ENCODE data around the gene DRICH1.
A peak's percentile ranks its signal among the peaks of the same experiment; 100 is the strongest.

Gene DRICH1

GRCh38 chr22:23581260-23581650 is 50.9 kb downstream of the DRICH1 start:
- H2AFZ ChIP-seq (ENCODE audit: insufficient read depth, low read length, poor library complexity), result no peak overlapping the region
- no CpG with 5 or more reads among the region's 8 CpGs for WGBS (ENCODE audit: extremely low coverage, insufficient coverage, insufficient read length)
- no peak overlapping the region for H3K4ac ChIP-seq (ENCODE audit: low read depth, low read length)
- H3K23ac ChIP-seq (ENCODE audit: low read length), result no peak overlapping the region
- H3K79me1 ChIP-seq (ENCODE audit: low read length), result no peaks in the 10 kb centered on the region
- H3K27ac ChIP-seq (ENCODE audit: low read depth, low read length), result no peak overlapping the region
- H3K9me3 ChIP-seq (ENCODE audit: insufficient read depth, low read depth, low read length), result no peaks in the 10 kb centered on the region
- no peak overlapping the region for H2AK5ac ChIP-seq (ENCODE audit: low read length)
- no peak overlapping the region for H4K91ac ChIP-seq (ENCODE audit: low read depth, low read length)
- H2BK5ac ChIP-seq (ENCODE audit: low read depth, low read length, poor library complexity), result no peak overlapping the region
- peaks cover 0 to 5% of the 10 kb centered on the region in 2 experiments for H3K4me1 ChIP-seq (ENCODE audit: control insufficient read depth in 1 of 2, insufficient read depth in 2 of 2, low read length in 2 of 2)
- no peak overlapping the region for H3K14ac ChIP-seq (ENCODE audit: low read length)
- H3K79me2 ChIP-seq (ENCODE audit: control insufficient read depth, insufficient read depth, low read length, poor library complexity), result no peaks in the 10 kb centered on the region
- no peak overlapping the region for H3K9ac ChIP-seq (ENCODE audit: low read length)
- no peaks in the 10 kb centered on the region for H3K36me3 ChIP-seq (ENCODE audit: control insufficient read depth in 1 of 2, insufficient read depth in 2 of 2, low read length in 2 of 2)
- no peak overlapping the region for H3K4me2 ChIP-seq (ENCODE audit: low read length)
- no peak for DNase-seq
- no peak overlapping the region for H3K4me3 ChIP-seq (ENCODE audit: low read depth, low read length)
- no peak overlapping the region for H2BK120ac ChIP-seq (ENCODE audit: insufficient read depth, low read length, poor library complexity)
- no peak overlapping the region for H2BK12ac ChIP-seq (ENCODE audit: low read length)
- no peak overlapping the region for H3K18ac ChIP-seq (ENCODE audit: low read length)
- no peaks in the 10 kb centered on the region for H3K27me3 ChIP-seq (ENCODE audit: insufficient read depth, low read length)
- no peak overlapping the region for H4K8ac ChIP-seq (ENCODE audit: low read depth, low read length)
- no peak overlapping the region for H4K12ac ChIP-seq (ENCODE audit: low read depth, low read length)

- no peak overlapping the region for H2BK12ac ChIP-seq (ENCODE audit: low read length)
- no peaks in the 10 kb centered on the region for H3K9me3 ChIP-seq (ENCODE audit: insufficient read depth, low read depth, low read length)
- no peak overlapping the region for H4K12ac ChIP-seq (ENCODE audit: low read depth, low read length)
- H3K14ac ChIP-seq (ENCODE audit: low read length), result no peak overlapping the region
- H2BK5ac ChIP-seq (ENCODE audit: low read depth, low read length, poor library complexity), result no peak overlapping the region
- no peak overlapping the region for H3K4me2 ChIP-seq (ENCODE audit: low read length)
- no peak overlapping the region for H3K9ac ChIP-seq (ENCODE audit: low read length)
- no peaks in the 10 kb centered on the region for H3K79me1 ChIP-seq (ENCODE audit: low read length)
- no peak overlapping the region for H2AFZ ChIP-seq (ENCODE audit: insufficient read depth, low read length, poor library complexity)
- WGBS (ENCODE audit: extremely low coverage, insufficient coverage, insufficient read length), result no CpG with 5 or more reads among the region's 11 CpGs
- no peak overlapping the region for H3K4ac ChIP-seq (ENCODE audit: low read depth, low read length)
- no peaks in the 10 kb centered on the region for H3K79me2 ChIP-seq (ENCODE audit: control insufficient read depth, insufficient read depth, low read length, poor library complexity)
- no peak overlapping the region for H4K8ac ChIP-seq (ENCODE audit: low read depth, low read length)
- no peak overlapping the region for H4K91ac ChIP-seq (ENCODE audit: low read depth, low read length)
- no peaks in the 10 kb centered on the region for H3K27me3 ChIP-seq (ENCODE audit: insufficient read depth, low read length)
- H3K4me1 ChIP-seq (ENCODE audit: control insufficient read depth in 1 of 2, insufficient read depth in 2 of 2, low read length in 2 of 2), result peaks cover 0 to 5% of the 10 kb centered on the region in 2 experiments
- DNase-seq, result peak in 1 of 2 donors; percentile 58
- no peak overlapping the region for H3K27ac ChIP-seq (ENCODE audit: low read depth, low read length)
- H3K36me3 ChIP-seq (ENCODE audit: control insufficient read depth in 1 of 2, insufficient read depth in 2 of 2, low read length in 2 of 2), result no peaks in the 10 kb centered on the region
- H3K23ac ChIP-seq (ENCODE audit: low read length), result no peak overlapping the region
- no peak overlapping the region for H2BK120ac ChIP-seq (ENCODE audit: insufficient read depth, low read length, poor library complexity)
- no peak overlapping the region for H3K18ac ChIP-seq (ENCODE audit: low read length)
- no peak overlapping the region for H3K4me3 ChIP-seq (ENCODE audit: low read depth, low read length)
- no peak overlapping the region for H2AK5ac ChIP-seq (ENCODE audit: low read length)
These were observed 51.4 kb downstream of the DRICH1 start for GRCh38 chr22:23580576-23581259.

- Histone ChIP-seq H3K79me2 (ENCODE audit: control insufficient read depth, insufficient read depth, low read length, poor library complexity) (no peaks in the 10 kb centered on the region), H2AFZ (ENCODE audit: insufficient read depth, low read length, poor library complexity) (no peak within 1 kb of the TSS), H3K18ac (ENCODE audit: low read length) (no peak within 1 kb of the TSS), H3K36me3 (ENCODE audit: control insufficient read depth in 1 of 2, insufficient read depth in 2 of 2, low read length in 2 of 2) (no peaks in the 10 kb centered on the region), H3K4me2 (ENCODE audit: low read length) (no peak within 1 kb of the TSS), H3K27ac (ENCODE audit: low read depth, low read length) (no peak within 1 kb of the TSS), H3K23ac (ENCODE audit: low read length) (no peak within 1 kb of the TSS), H2BK5ac (ENCODE audit: low read depth, low read length, poor library complexity) (no peak within 1 kb of the TSS), H3K4me1 (ENCODE audit: control insufficient read depth in 1 of 2, insufficient read depth in 2 of 2, low read length in 2 of 2) (peaks cover 0 to 5% of the 10 kb centered on the region in 2 experiments), H3K9me3 (ENCODE audit: insufficient read depth, low read depth, low read length) (no peaks in the 10 kb centered on the region), H4K8ac (ENCODE audit: low read depth, low read length) (no peak within 1 kb of the TSS), H2AK5ac (ENCODE audit: low read length) (no peak within 1 kb of the TSS), H4K91ac (ENCODE audit: low read depth, low read length) (no peak within 1 kb of the TSS), H3K14ac (ENCODE audit: low read length) (no peak within 1 kb of the TSS), H2BK120ac (ENCODE audit: insufficient read depth, low read length, poor library complexity) (no peak within 1 kb of the TSS), H2BK12ac (ENCODE audit: low read length) (no peak within 1 kb of the TSS), H3K27me3 (ENCODE audit: insufficient read depth, low read length) (no peaks in the 10 kb centered on the region), H4K12ac (ENCODE audit: low read depth, low read length) (no peak within 1 kb of the TSS), H3K4ac (ENCODE audit: low read depth, low read length) (no peak within 1 kb of the TSS), H3K79me1 (ENCODE audit: low read length) (no peaks in the 10 kb centered on the region), H3K4me3 (ENCODE audit: low read depth, low read length) (no peak within 1 kb of the TSS), H3K9ac (ENCODE audit: low read length) (no peak within 1 kb of the TSS)
- WGBS (ENCODE audit: extremely low coverage, insufficient coverage, insufficient read length), result no CpG with 5 or more reads among the region's 12 CpGs
- no peak for DNase-seq
These were observed 52.1 kb downstream of the DRICH1 start, which contains the start of gene IGLL1 for GRCh38 chr22:23579870-23580575. IGLL1 (minus strand) TSS chr22:23580290; CDS start chr22:23580190, 100 bp downstream.

GRCh38 chr22:23579280-23579679 is 52.8 kb downstream of the DRICH1 start:
- no peaks in the 10 kb centered on the region for H3K9me3 ChIP-seq (ENCODE audit: insufficient read depth, low read depth, low read length)
- no peak overlapping the region for H3K23ac ChIP-seq (ENCODE audit: low read length)
- no peak overlapping the region for H3K14ac ChIP-seq (ENCODE audit: low read length)
- H3K4ac ChIP-seq (ENCODE audit: low read depth, low read length), result no peak overlapping the region
- no peak overlapping the region for H2BK120ac ChIP-seq (ENCODE audit: insufficient read depth, low read length, poor library complexity)
- no peak overlapping the region for H3K18ac ChIP-seq (ENCODE audit: low read length)
- no peak overlapping the region for H2AFZ ChIP-seq (ENCODE audit: insufficient read depth, low read length, poor library complexity)
- H2AK5ac ChIP-seq (ENCODE audit: low read length), result no peak overlapping the region
- H3K79me2 ChIP-seq (ENCODE audit: control insufficient read depth, insufficient read depth, low read length, poor library complexity), result no peaks in the 10 kb centered on the region
- H3K27me3 ChIP-seq (ENCODE audit: insufficient read depth, low read length), result no peaks in the 10 kb centered on the region
- no peak overlapping the region for H2BK12ac ChIP-seq (ENCODE audit: low read length)
- H4K91ac ChIP-seq (ENCODE audit: low read depth, low read length), result no peak overlapping the region
- no CpG with 5 or more reads among the region's 5 CpGs for WGBS (ENCODE audit: extremely low coverage, insufficient coverage, insufficient read length)
- no peak overlapping the region for H3K4me2 ChIP-seq (ENCODE audit: low read length)
- H3K4me1 ChIP-seq (ENCODE audit: control insufficient read depth in 1 of 2, insufficient read depth in 2 of 2, low read length in 2 of 2), result peaks cover 0 to 5% of the 10 kb centered on the region in 2 experiments
- no peaks in the 10 kb centered on the region for H3K36me3 ChIP-seq (ENCODE audit: control insufficient read depth in 1 of 2, insufficient read depth in 2 of 2, low read length in 2 of 2)
- no peak overlapping the region for H4K8ac ChIP-seq (ENCODE audit: low read depth, low read length)
- no peak overlapping the region for H3K27ac ChIP-seq (ENCODE audit: low read depth, low read length)
- no peak overlapping the region for H3K4me3 ChIP-seq (ENCODE audit: low read depth, low read length)
- no peak for DNase-seq
- H3K79me1 ChIP-seq (ENCODE audit: low read length), result no peaks in the 10 kb centered on the region
- H2BK5ac ChIP-seq (ENCODE audit: low read depth, low read length, poor library complexity), result no peak overlapping the region
- no peak overlapping the region for H3K9ac ChIP-seq (ENCODE audit: low read length)
- no peak overlapping the region for H4K12ac ChIP-seq (ENCODE audit: low read depth, low read length)
